GM23338 (cell line): ENCODE results near the gene PFKFB2. TPM values are rescaled to one million over a fixed set of nuclear protein-coding genes. Genes with fewer than 3 reads are reported as not detected.

Experiments
- ATAC-seq: fragments of 200-7000 bp; cut with Tn5 transposase; 3 replicates; pipeline ENCODE4 v1.9.1; 2020
- DNase-seq: peaks from one replicate; pipeline ENCODE4 v3.0.0-alpha.2; 2015; ENCODE audit warnings: low spot score
- H2AFZ ChIP-seq: fragments of 200-600 bp; sonication (generic); 2 replicates; pipeline ENCODE4 v1.8.0; 2016; ENCODE audit warnings: antibody characterized with exemption, mild to moderate bottlenecking, moderate library complexity
- H3F3A ChIP-seq: fragments of 200-600 bp; sonication (generic); replicated peaks from 2 replicates; pipeline ENCODE4 v1.8.0; 2017; ENCODE audit warnings: antibody characterized with exemption, mixed run types, low read depth
- H3K27ac ChIP-seq: fragments of 200-600 bp; sonication (generic); 2 replicates; pipeline ENCODE4 v1.6.1; 2016; ENCODE audit warnings: low read depth
- H3K27me3 ChIP-seq: fragments of 200-600 bp; sonication (generic); 2 replicates; pipeline ENCODE4 v1.8.0; 2016; ENCODE audit warnings: mild to moderate bottlenecking, mixed run types, moderate library complexity; ENCODE audit not compliant: insufficient read depth
- H3K36me3 ChIP-seq: fragments of 200-600 bp; sonication (generic); 2 replicates; pipeline ENCODE4 v1.8.0; 2016; ENCODE audit warnings: mild to moderate bottlenecking; ENCODE audit not compliant: insufficient read depth
- H3K4me1 ChIP-seq: fragments of 200-600 bp; sonication (generic); 2 replicates; pipeline ENCODE4 v1.8.0; 2016; ENCODE audit warnings: mild to moderate bottlenecking, moderate library complexity; ENCODE audit not compliant: insufficient read depth
- H3K4me2 ChIP-seq: fragments of 200-600 bp; sonication (generic); 2 replicates; pipeline ENCODE4 v1.7.1; 2017; ENCODE audit warnings: mixed run types
- H3K4me3 ChIP-seq: fragments of 200-600 bp; sonication (generic); 2 replicates; pipeline ENCODE4 v1.6.1; 2016; ENCODE audit warnings: mixed run types
- H3K79me2 ChIP-seq: fragments of 200-600 bp; sonication (generic); replicated peaks from 2 replicates; pipeline ENCODE4 v1.8.0; 2017; ENCODE audit warnings: mild to moderate bottlenecking; ENCODE audit not compliant: insufficient read depth
- H3K9me2 ChIP-seq: fragments of 200-600 bp; sonication (generic); 2 replicates; pipeline ENCODE4 v1.8.0; 2017; ENCODE audit not compliant: insufficient read depth
- H4K20me1 ChIP-seq: fragments of 200-600 bp; sonication (generic); replicated peaks from 2 replicates; pipeline ENCODE4 v1.8.0; 2017; ENCODE audit warnings: mild to moderate bottlenecking; ENCODE audit not compliant: insufficient read depth
- H3K27ac Mint-ChIP-seq: 2 replicates; pipeline ENCODE4 v1.8.0; 2020; ENCODE audit warnings: inconsistent platforms, mild to moderate bottlenecking, moderate library complexity, mixed read lengths
- H3K27me3 Mint-ChIP-seq: 3 replicates; pipeline ENCODE4 v1.8.0; 2022; ENCODE audit warnings: low read depth, mild to moderate bottlenecking, moderate library complexity, mixed read lengths, inconsistent platforms; ENCODE audit not compliant: insufficient read depth, poor library complexity
- H3K36me3 Mint-ChIP-seq: 3 replicates; pipeline ENCODE4 v1.8.0; 2021; ENCODE audit warnings: low read depth, mild to moderate bottlenecking, inconsistent platforms, moderate library complexity, mixed read lengths
- H3K4me1 Mint-ChIP-seq: 3 replicates; pipeline ENCODE4 v1.8.0; 2020; ENCODE audit warnings: mild to moderate bottlenecking, inconsistent platforms, mixed read lengths
- H3K4me3 Mint-ChIP-seq: 3 replicates; pipeline ENCODE4 v1.8.0; 2021; ENCODE audit warnings: moderate library complexity, mild to moderate bottlenecking, inconsistent platforms, mixed read lengths
- H3K9me3 Mint-ChIP-seq: 3 replicates; pipeline ENCODE4 v1.8.0; 2020; ENCODE audit warnings: moderate library complexity, mild to moderate bottlenecking, inconsistent platforms, mixed read lengths
- CREB1 ChIP-seq: fragments of 250-450 bp; sonication (Bioruptor Pico); IDR thresholded peaks from 2 replicates; pipeline ENCODE4 v1.5.0; 2020; ENCODE audit warnings: low read depth, mild to moderate bottlenecking, moderate library complexity
- ETS1 ChIP-seq: IDR thresholded peaks from 2 replicates; pipeline ENCODE4 v1.6.1; 2016; ENCODE audit warnings: antibody characterized with exemption
- EZH2 ChIP-seq: fragments of 200-600 bp; sonication (generic); IDR thresholded peaks from one replicate; pipeline ENCODE4 v1.8.0; 2017; ENCODE audit warnings: antibody characterized with exemption, mild to moderate bottlenecking, low read depth; ENCODE audit not compliant: unreplicated experiment
- EZH2phosphoT487 ChIP-seq: fragments of 200-600 bp; sonication (generic); IDR thresholded peaks from one replicate; pipeline ENCODE4 v1.8.1; 2018; ENCODE audit warnings: antibody characterized with exemption; ENCODE audit not compliant: unreplicated experiment
- JUNB ChIP-seq: IDR thresholded peaks from one replicate; pipeline ENCODE4 v1.6.1; 2016; ENCODE audit warnings: antibody characterized with exemption; ENCODE audit not compliant: unreplicated experiment
- NANOG ChIP-seq: IDR thresholded peaks from 2 replicates; pipeline ENCODE4 v1.6.1; 2016; ENCODE audit warnings: antibody characterized with exemption, borderline replicate concordance
- POLR2AphosphoS5 ChIP-seq: IDR thresholded peaks from 2 replicates; pipeline ENCODE4 v1.6.1; 2016; ENCODE audit warnings: antibody characterized with exemption, low read depth
- STAT1 ChIP-seq: IDR thresholded peaks from one replicate; pipeline ENCODE4 v1.6.1; 2016; ENCODE audit warnings: antibody characterized with exemption; ENCODE audit not compliant: unreplicated experiment
- ZNF114 ChIP-seq: fragments of 250-450 bp; sonication (Bioruptor Pico); IDR thresholded peaks from 2 replicates; pipeline ENCODE4 v1.5.0; 2020; ENCODE audit warnings: mild to moderate bottlenecking, moderate library complexity
- ZNF331 ChIP-seq: fragments of 250-450 bp; sonication (Bioruptor Pico); IDR thresholded peaks from 2 replicates; pipeline ENCODE4 v1.5.0; 2020; ENCODE audit warnings: low read depth, mild to moderate bottlenecking, moderate library complexity
- ZNF462 ChIP-seq: fragments of 250-450 bp; sonication (Bioruptor Pico); IDR thresholded peaks from 2 replicates; pipeline ENCODE4 v1.5.0; 2020; ENCODE audit warnings: mild to moderate bottlenecking, moderate library complexity
- polyA plus RNA-seq: library from polyadenylated mRNA; unstranded; fragments of >200 nt; fragmentation: Nextera tagmentation; extraction: Ambion mirVana; gene quantifications from 2 replicates; pipeline ENCODE4 v1.2.1, GENCODE V29; 2016
- total RNA-seq: library from RNA; depleted of rRNA; stranded (reverse); fragments of >200 nt; shearing (Covaris generic); gene quantifications from 2 replicates; pipeline ENCODE4 v1.2.3, GENCODE V29; 2014
- TF ChIP-seq, protein P1 (sequence below), 2 experiments: fragments of 200-600 bp in 1 of 2; sonication (generic) in 1 of 2; conservative IDR thresholded peaks; 2 replicates each; pipeline versions ENCODE4 v1.5.1 to v1.6.1; 2016 to 2017; ENCODE audit warnings: antibody characterized with exemption in 2 of 2, low read depth in 2 of 2, mild to moderate bottlenecking in 2 of 2, moderate library complexity in 1 of 2
- TF ChIP-seq, protein P2 (sequence below): IDR thresholded peaks from one replicate; pipeline ENCODE4 v1.6.1; 2018; ENCODE audit warnings: antibody characterized with exemption; ENCODE audit not compliant: unreplicated experiment

Gene PFKFB2
- total and polyA plus RNA-seq, 2 experiments from 2014 or later, result 4.9 to 14.8 TPM

DNA sequence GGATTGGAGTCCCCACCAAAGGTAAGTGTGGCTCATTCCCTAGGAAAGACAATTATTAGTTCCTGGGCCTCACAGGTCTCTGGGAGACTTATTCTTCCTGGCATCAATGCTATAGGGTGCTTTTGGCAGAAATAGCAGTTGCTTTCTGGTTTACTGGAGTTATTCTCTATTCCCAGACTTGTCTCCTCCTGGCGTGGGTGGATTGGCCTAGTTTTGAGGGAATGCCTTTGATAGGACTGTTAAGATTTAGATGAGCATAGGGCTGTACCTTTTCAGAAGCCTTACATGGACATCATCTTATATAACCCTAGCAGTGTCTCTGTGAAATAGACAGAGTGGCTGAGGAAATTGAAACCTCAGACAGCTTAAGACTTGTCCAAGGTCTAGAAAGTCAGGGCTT, 9.0 kb downstream of the PFKFB2 start:
- Histone ChIP-seq H3K27ac (no peak overlapping the region), H3K4me1 (no peaks in the 10 kb centered on the region), H3K36me3 (peaks cover 10% of the 10 kb centered on the region; the same call in 1 of the 2 replicates), H3K4me2 (no peak overlapping the region), H3K27me3 (no peaks in the 10 kb centered on the region), H2AFZ (no peak overlapping the region), H3K79me2 (no peaks in the 10 kb centered on the region), H4K20me1 (no peaks in the 10 kb centered on the region; the same call in 1 of the 2 replicates), H3K9me2 (no peaks in the 10 kb centered on the region), H3K4me3 (no peak overlapping the region), H3F3A (no peaks in the 10 kb centered on the region)
- H3K36me3 Mint-ChIP-seq, result peaks cover 38% of the 10 kb centered on the region
- no peak for TF ChIP-seq JUNB
- TF ChIP-seq POLR2AphosphoS5, result no peak
- no peak for TF ChIP-seq EZH2phosphoT487
- TF ChIP-seq CREB1 (CRISPR knock-in tag), result no peak
- no peak for TF ChIP-seq ZNF331 (CRISPR knock-in tag)
- no peak for TF ChIP-seq ETS1
- TF ChIP-seq EZH2, result no peak
- TF ChIP-seq ZNF114, result no peak
- TF ChIP-seq, protein P1, sequence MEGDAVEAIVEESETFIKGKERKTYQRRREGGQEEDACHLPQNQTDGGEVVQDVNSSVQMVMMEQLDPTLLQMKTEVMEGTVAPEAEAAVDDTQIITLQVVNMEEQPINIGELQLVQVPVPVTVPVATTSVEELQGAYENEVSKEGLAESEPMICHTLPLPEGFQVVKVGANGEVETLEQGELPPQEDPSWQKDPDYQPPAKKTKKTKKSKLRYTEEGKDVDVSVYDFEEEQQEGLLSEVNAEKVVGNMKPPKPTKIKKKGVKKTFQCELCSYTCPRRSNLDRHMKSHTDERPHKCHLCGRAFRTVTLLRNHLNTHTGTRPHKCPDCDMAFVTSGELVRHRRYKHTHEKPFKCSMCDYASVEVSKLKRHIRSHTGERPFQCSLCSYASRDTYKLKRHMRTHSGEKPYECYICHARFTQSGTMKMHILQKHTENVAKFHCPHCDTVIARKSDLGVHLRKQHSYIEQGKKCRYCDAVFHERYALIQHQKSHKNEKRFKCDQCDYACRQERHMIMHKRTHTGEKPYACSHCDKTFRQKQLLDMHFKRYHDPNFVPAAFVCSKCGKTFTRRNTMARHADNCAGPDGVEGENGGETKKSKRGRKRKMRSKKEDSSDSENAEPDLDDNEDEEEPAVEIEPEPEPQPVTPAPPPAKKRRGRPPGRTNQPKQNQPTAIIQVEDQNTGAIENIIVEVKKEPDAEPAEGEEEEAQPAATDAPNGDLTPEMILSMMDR (conservative IDR thresholded peaks at IDR 0.05; ENCODE audit: low read depth in 2 of 2), result no peak
- TF ChIP-seq STAT1, result no peak
- TF ChIP-seq, protein P2, sequence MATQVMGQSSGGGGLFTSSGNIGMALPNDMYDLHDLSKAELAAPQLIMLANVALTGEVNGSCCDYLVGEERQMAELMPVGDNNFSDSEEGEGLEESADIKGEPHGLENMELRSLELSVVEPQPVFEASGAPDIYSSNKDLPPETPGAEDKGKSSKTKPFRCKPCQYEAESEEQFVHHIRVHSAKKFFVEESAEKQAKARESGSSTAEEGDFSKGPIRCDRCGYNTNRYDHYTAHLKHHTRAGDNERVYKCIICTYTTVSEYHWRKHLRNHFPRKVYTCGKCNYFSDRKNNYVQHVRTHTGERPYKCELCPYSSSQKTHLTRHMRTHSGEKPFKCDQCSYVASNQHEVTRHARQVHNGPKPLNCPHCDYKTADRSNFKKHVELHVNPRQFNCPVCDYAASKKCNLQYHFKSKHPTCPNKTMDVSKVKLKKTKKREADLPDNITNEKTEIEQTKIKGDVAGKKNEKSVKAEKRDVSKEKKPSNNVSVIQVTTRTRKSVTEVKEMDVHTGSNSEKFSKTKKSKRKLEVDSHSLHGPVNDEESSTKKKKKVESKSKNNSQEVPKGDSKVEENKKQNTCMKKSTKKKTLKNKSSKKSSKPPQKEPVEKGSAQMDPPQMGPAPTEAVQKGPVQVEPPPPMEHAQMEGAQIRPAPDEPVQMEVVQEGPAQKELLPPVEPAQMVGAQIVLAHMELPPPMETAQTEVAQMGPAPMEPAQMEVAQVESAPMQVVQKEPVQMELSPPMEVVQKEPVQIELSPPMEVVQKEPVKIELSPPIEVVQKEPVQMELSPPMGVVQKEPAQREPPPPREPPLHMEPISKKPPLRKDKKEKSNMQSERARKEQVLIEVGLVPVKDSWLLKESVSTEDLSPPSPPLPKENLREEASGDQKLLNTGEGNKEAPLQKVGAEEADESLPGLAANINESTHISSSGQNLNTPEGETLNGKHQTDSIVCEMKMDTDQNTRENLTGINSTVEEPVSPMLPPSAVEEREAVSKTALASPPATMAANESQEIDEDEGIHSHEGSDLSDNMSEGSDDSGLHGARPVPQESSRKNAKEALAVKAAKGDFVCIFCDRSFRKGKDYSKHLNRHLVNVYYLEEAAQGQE, result no peak
- TF ChIP-seq ZNF462, result no peak
- no peak for TF ChIP-seq NANOG
- no peak overlapping the region for H3K4me3 Mint-ChIP-seq
- DNase-seq, result no peak
- H3K4me1 Mint-ChIP-seq, result peaks cover 9% of the 10 kb centered on the region; the same call in 2 of the 3 replicates
- no peak for ATAC-seq
- H3K27ac Mint-ChIP-seq, result no peak overlapping the region
- no peaks in the 10 kb centered on the region for H3K9me3 Mint-ChIP-seq
- peaks cover 2% of the 10 kb centered on the region for H3K27me3 Mint-ChIP-seq
